ENCODE data around the gene CEP170B. TPM values are rescaled to one million over a fixed set of nuclear protein-coding genes. Genes with fewer than 3 reads are reported as not detected.

Gene CEP170B
- total and polyA plus RNA-seq, 4 donors = 1.5 to 10.9 (median 6.7) TPM

GRCh38 chr14:104885031-104885972 is 20.2 kb downstream of the CEP170B start:
- TF ChIP-seq FOXA2 (IDR thresholded peaks at IDR 0.05) = no peak
- no peak for TF ChIP-seq NR2F2 (IDR thresholded peaks at IDR 0.05)
- no peak for TF ChIP-seq ZBTB33 (IDR thresholded peaks at IDR 0.05)
- no peak for TF ChIP-seq GABPA (IDR thresholded peaks at IDR 0.05 in 1 of 2, conservative IDR thresholded peaks at IDR 0.05 in 1 of 2)
- TF ChIP-seq JUND (IDR thresholded peaks at IDR 0.05) = no peak
- TF ChIP-seq, protein P1, sequence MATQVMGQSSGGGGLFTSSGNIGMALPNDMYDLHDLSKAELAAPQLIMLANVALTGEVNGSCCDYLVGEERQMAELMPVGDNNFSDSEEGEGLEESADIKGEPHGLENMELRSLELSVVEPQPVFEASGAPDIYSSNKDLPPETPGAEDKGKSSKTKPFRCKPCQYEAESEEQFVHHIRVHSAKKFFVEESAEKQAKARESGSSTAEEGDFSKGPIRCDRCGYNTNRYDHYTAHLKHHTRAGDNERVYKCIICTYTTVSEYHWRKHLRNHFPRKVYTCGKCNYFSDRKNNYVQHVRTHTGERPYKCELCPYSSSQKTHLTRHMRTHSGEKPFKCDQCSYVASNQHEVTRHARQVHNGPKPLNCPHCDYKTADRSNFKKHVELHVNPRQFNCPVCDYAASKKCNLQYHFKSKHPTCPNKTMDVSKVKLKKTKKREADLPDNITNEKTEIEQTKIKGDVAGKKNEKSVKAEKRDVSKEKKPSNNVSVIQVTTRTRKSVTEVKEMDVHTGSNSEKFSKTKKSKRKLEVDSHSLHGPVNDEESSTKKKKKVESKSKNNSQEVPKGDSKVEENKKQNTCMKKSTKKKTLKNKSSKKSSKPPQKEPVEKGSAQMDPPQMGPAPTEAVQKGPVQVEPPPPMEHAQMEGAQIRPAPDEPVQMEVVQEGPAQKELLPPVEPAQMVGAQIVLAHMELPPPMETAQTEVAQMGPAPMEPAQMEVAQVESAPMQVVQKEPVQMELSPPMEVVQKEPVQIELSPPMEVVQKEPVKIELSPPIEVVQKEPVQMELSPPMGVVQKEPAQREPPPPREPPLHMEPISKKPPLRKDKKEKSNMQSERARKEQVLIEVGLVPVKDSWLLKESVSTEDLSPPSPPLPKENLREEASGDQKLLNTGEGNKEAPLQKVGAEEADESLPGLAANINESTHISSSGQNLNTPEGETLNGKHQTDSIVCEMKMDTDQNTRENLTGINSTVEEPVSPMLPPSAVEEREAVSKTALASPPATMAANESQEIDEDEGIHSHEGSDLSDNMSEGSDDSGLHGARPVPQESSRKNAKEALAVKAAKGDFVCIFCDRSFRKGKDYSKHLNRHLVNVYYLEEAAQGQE (IDR thresholded peaks at IDR 0.05) = no peak
- TF ChIP-seq, protein P2, sequence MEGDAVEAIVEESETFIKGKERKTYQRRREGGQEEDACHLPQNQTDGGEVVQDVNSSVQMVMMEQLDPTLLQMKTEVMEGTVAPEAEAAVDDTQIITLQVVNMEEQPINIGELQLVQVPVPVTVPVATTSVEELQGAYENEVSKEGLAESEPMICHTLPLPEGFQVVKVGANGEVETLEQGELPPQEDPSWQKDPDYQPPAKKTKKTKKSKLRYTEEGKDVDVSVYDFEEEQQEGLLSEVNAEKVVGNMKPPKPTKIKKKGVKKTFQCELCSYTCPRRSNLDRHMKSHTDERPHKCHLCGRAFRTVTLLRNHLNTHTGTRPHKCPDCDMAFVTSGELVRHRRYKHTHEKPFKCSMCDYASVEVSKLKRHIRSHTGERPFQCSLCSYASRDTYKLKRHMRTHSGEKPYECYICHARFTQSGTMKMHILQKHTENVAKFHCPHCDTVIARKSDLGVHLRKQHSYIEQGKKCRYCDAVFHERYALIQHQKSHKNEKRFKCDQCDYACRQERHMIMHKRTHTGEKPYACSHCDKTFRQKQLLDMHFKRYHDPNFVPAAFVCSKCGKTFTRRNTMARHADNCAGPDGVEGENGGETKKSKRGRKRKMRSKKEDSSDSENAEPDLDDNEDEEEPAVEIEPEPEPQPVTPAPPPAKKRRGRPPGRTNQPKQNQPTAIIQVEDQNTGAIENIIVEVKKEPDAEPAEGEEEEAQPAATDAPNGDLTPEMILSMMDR (IDR thresholded peaks at IDR 0.05; ENCODE audit: low read depth, low read length, missing input control) = no peak
- no peak for TF ChIP-seq HNF4G (IDR thresholded peaks at IDR 0.05)
- TF ChIP-seq EGR1 (IDR thresholded peaks at IDR 0.05; ENCODE audit: low read depth in 2 of 2) = no peak
- no peak for TF ChIP-seq RAD21 (IDR thresholded peaks at IDR 0.05)
- no peak for TF ChIP-seq HNF4A (conservative IDR thresholded peaks at IDR 0.05)
- no peak for TF ChIP-seq YY1 (IDR thresholded peaks at IDR 0.05)
- Histone ChIP-seq H3K36me3 (ENCODE audit: control insufficient read depth in 4 of 4, insufficient read depth in 3 of 4, low read depth in 1 of 4, low read length in 3 of 4) (peaks cover 2 to 44% (median 23%) of the 10 kb centered on the region in 4 donors), H3K27me3 (ENCODE audit: control insufficient read depth in 4 of 4, insufficient read depth in 4 of 4, low read length in 3 of 4) (no peaks in the 10 kb centered on the region), H3K9me3 (ENCODE audit: control insufficient read depth in 4 of 4, low read length in 3 of 4) (no peaks in the 10 kb centered on the region), H3K4me1 (ENCODE audit: control insufficient read depth in 4 of 4, insufficient read depth in 4 of 4, low read length in 3 of 4) (no peaks in the 10 kb centered on the region), H3K27ac (ENCODE audit: low read depth in 1 of 2, low read length in 2 of 2) (no peak overlapping the region), H3K9ac (ENCODE audit: low read depth in 1 of 2, low read length in 2 of 2) (no peak overlapping the region), H3K4me3 (ENCODE audit: low read depth in 1 of 3, low read length in 3 of 3) (no peak overlapping the region)
- WGBS = 93% methylated on average over 38 of the region's 38 CpGs
- DNase-seq (ENCODE audit: low spot score) = no peak

- TF ChIP-seq GABPA (IDR thresholded peaks at IDR 0.05 in 1 of 2, conservative IDR thresholded peaks at IDR 0.05 in 1 of 2) (no peak), EGR1 (IDR thresholded peaks at IDR 0.05; ENCODE audit: low read depth in 2 of 2) (no peak), FOXA2 (IDR thresholded peaks at IDR 0.05) (no peak), HNF4G (IDR thresholded peaks at IDR 0.05) (no peak)
- TF ChIP-seq, protein P1 (IDR thresholded peaks at IDR 0.05) = no peak
- TF ChIP-seq, protein P2 (IDR thresholded peaks at IDR 0.05; ENCODE audit: low read depth, low read length, missing input control) = no peak
- WGBS = 96% methylated on average over 40 of the region's 40 CpGs
- H3K27ac ChIP-seq (ENCODE audit: low read depth in 1 of 2, low read length in 2 of 2) = no peak overlapping the region
- DNase-seq (ENCODE audit: low spot score) = no peak
- no peaks in the 10 kb centered on the region for H3K4me1 ChIP-seq (ENCODE audit: control insufficient read depth in 4 of 4, insufficient read depth in 4 of 4, low read length in 3 of 4)
- no peaks in the 10 kb centered on the region for H3K27me3 ChIP-seq (ENCODE audit: control insufficient read depth in 4 of 4, insufficient read depth in 4 of 4, low read length in 3 of 4)
- no peak overlapping the region for H3K9ac ChIP-seq (ENCODE audit: low read depth in 1 of 2, low read length in 2 of 2)
- no peaks in the 10 kb centered on the region for H3K9me3 ChIP-seq (ENCODE audit: control insufficient read depth in 4 of 4, low read length in 3 of 4)
- no peak overlapping the region for H3K4me3 ChIP-seq (ENCODE audit: low read depth in 1 of 3, low read length in 3 of 3)
- peaks cover 2 to 36% (median 20%) of the 10 kb centered on the region in 4 donors for H3K36me3 ChIP-seq (ENCODE audit: control insufficient read depth in 4 of 4, insufficient read depth in 3 of 4, low read depth in 1 of 4, low read length in 3 of 4)
These were observed 21.1 kb downstream of the CEP170B start for GRCh38 chr14:104885973-104886689.
